Coronary artery (tissue), 2 donors: Measurements from ENCODE around the gene NRM.

Source experiments
- DNase-seq: peaks from one replicate; pipeline ENCODE4 v3.0.0-alpha.2; 2017; ENCODE audit warnings: low spot score
- H3K27ac ChIP-seq, 2 donors: fragments of 200-600 bp; sonication (generic); one replicate each; pipeline ENCODE4 v1.5.1; 2016 to 2019
- H3K4me3 ChIP-seq: fragments of 200-600 bp; sonication (generic); 2 replicates; pipeline ENCODE4 v1.5.1; 2016; ENCODE audit warnings: mild to moderate bottlenecking, moderate library complexity
- TF ChIP-seq, protein P1 (sequence below): fragments of 200-600 bp; sonication (generic); IDR thresholded peaks from one replicate; pipeline ENCODE4 v1.5.1; 2019; ENCODE audit warnings: antibody characterized with exemption

The NRM gene, protein sequence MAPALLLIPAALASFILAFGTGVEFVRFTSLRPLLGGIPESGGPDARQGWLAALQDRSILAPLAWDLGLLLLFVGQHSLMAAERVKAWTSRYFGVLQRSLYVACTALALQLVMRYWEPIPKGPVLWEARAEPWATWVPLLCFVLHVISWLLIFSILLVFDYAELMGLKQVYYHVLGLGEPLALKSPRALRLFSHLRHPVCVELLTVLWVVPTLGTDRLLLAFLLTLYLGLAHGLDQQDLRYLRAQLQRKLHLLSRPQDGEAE

DNA sequence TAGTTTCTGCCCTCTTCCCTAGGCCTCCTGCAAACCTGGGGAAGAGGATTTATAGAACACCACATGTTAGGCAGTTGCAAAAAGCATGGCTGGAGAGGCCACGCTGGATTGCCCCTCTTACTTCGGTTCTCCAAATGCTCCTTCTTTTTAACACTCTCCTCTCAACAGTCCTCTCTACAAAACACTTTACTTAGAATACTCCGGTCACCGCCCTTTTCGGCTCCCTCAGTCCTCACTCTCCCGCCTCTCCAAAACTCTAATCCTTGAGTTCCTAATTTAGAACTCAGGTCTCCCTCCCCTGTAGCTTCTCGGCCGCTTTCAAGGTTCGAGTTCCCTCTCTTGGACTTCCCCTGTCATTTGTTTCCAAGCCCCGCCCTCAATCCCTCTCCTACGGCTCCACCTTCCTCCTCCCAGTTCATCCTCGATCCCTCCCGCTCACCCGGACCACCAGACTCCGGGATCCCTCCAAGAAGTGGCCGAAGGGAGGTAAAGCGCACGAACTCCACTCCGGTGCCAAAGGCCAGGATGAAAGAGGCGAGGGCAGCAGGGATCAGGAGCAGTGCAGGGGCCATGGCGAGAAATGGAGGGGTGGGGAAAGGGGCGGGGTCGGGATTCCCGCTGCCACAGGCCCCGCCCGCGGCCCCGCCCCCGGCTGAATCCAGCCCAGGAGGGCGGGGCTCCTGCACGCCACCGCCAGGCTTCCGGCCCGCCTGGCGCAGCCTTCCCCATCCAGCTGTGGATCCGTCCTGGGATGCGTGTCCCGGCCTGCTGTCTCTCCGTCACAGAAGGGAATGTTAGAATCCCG is at the start of gene NRM:
Gene NRM (minus strand): TSS at position 582 of the 805 bp plus-strand sequence. CDS start 10 bp downstream, at position 572.
- peak; percentile 90 for DNase-seq
- H3K4me3 ChIP-seq = peak within 1 kb of the TSS; percentile 81
- TF ChIP-seq, protein P1, sequence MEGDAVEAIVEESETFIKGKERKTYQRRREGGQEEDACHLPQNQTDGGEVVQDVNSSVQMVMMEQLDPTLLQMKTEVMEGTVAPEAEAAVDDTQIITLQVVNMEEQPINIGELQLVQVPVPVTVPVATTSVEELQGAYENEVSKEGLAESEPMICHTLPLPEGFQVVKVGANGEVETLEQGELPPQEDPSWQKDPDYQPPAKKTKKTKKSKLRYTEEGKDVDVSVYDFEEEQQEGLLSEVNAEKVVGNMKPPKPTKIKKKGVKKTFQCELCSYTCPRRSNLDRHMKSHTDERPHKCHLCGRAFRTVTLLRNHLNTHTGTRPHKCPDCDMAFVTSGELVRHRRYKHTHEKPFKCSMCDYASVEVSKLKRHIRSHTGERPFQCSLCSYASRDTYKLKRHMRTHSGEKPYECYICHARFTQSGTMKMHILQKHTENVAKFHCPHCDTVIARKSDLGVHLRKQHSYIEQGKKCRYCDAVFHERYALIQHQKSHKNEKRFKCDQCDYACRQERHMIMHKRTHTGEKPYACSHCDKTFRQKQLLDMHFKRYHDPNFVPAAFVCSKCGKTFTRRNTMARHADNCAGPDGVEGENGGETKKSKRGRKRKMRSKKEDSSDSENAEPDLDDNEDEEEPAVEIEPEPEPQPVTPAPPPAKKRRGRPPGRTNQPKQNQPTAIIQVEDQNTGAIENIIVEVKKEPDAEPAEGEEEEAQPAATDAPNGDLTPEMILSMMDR = no peak
- peak within 1 kb of the TSS; percentile 95 to 100 for H3K27ac ChIP-seq

DNA sequence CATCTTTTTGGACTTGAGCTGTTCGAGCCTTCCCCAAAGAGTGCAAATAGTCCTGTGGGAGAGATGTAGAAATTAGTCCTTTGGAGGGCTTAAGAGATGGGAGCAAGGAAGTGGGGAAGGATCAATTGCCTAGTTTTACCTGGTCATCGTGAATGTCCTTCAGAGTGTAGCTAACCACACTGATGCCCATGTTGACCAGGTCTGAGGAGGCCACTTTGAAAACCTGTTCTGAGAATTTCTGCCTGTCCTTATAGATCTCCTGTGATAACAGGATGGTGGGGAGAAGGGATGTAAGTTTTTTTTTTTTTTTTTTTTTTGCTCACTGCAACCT is 49.7 kb upstream of the NRM start:
- no peak for DNase-seq
- Histone ChIP-seq H3K4me3 (no peak overlapping the region), H3K27ac (peak overlapping the region in 1 of 2 donors; percentile 6)
- TF ChIP-seq, protein P1 = no peak

DNA sequence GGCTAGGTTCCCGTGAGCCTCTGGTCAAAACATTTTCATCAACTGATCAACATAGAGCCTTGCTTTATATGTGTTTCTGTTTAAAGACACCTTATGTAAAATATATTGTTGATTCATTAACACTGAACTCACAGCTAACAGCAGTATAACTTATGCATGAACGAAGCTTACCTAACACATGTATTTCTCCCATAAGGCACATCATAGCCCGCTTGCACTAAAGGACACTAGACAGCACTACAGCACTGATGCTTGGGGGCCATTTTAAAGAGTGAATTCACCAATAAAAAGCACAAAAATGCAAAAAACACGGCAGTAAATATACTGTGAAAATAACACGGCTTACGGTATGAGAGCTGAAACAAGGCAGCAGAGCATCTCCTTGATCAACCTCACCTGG is 47.7 kb upstream of the NRM start:
- TF ChIP-seq, protein P1 = no peak
- DNase-seq = no peak
- no peak overlapping the region for H3K27ac ChIP-seq
- H3K4me3 ChIP-seq = no peak overlapping the region

DNA sequence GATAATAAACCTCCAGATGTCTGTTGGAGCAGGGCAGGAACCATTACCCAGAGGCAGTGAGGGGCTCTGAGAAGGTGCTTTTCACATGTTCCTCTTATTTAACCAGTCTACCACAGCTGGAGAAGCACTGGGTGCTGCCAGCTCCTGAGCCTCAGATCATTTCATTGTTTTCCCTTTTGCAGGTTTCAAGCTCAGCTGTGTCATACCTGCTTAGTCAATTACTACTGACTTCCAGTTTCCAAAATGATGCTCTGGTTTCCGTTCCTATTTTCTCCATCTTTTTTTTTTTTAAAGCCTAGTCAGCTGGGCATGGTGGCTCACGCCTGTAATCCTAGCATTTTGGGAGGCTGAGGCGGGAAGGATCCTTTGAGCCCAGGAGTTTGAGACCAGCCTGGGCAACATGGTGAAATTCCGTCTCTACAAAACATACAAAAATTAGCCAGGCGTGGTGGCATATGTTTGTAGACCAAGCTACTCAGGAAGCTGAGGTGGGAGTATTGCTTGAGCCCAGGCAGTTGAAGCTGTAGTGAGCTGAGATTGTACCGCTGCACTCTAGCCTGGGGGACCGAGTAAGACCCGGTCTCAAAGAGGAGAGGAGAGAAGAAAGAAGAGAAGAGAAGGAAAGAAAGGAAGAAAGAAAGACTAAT is 45.0 kb upstream of the NRM start:
- DNase-seq = no peak
- TF ChIP-seq, protein P1 = no peak

DNA sequence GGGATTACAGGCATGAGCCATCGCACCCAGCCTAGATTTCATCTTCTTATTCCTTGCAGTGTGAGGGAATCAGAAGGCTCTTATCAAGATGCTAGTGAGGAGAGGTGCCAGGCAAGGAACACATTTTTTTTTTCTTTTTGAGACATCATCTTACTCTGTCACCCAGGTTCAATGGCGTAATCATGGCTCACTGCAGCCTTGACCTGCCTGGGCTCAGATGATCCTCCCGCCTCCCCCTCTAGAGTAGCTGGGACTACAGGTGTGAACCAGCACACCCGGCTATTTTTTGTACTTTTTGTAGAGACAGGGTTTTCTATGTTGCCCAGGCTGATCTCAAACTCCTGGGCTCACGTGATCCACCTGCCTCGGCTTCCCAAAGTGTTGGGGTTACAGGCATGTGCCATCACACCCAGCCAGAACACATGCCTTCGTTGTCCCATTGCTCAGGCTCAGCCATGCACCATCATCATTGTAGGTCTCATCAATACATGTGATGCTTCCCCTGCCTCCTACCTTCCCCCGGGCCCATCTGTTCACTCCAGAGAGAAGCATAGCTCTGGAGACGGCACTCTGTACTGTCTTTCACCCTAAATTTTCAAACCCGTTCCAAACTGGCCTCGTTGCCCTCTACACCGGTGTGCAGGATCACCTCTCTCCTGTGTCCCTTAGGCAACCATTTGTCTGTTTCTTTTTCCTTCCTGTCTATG is 41.6 kb upstream of the NRM start:
- no peak overlapping the region for H3K4me3 ChIP-seq
- no peak overlapping the region for H3K27ac ChIP-seq
- TF ChIP-seq, protein P1 = no peak
- DNase-seq = no peak

More for the DNA sequence above, 45.0 kb upstream of the NRM start:
- Histone ChIP-seq H3K27ac (no peak overlapping the region), H3K4me3 (no peak overlapping the region)

DNA sequence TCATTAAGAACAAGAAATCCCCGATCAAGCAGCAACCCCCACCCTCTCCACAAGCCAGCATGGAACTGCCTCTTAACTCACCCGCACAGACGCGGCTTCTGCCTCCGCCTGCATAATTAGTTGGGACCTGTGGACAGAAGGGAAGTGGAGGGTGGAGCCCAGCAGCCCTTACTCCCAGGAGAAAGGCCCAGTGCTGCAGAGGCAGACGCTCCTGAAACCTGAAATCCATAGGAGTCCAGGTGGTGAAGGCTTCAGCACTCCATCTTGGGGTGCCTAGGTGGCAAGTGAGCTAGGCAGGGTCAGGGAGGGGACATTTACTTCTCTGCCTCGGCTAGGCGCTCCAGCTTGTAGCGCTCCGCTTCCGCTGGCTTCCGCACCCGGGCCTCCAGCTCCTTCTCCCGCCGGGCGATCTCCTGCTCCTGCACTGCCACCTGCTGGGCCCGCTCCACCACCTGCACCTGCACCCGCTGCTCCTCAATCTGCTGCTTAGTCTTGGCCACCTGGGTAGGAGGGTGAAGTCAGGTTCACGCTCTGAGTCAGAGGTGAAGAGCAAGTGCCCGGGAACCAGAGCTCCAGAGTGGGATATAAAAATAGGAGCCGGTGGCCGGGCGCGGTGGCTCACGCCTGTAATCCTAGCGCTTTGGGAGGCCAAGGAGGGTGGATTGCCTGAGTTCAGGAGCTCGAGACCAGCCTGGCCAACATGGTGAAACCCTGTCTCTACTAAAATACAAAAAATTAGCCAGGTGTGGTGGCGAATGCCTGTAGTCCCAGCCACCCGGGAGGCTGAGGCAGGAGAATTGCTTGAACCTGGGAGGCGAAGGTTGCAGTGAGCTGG is 40.0 kb upstream of the NRM start:
- no peak overlapping the region for H3K4me3 ChIP-seq
- DNase-seq = no peak
- H3K27ac ChIP-seq = peak overlapping the region in 1 of 2 donors; percentile 64
- TF ChIP-seq, protein P1 = peak; percentile 39
